Mesenchymal stem cell (in vitro differentiated cells and primary cell): ENCODE results near the gene TMPRSS5.
"Not testable (repeated sequence)": the region's sequence is repeated elsewhere in the genome, so short reads cannot be mapped to it uniquely, and the experiment has no call there.

ENCODE experiments used
- DNase-seq: peaks from one replicate; pipeline ENCODE4 v3.0.0-alpha.2; 2013
- H2AFZ ChIP-seq: one replicate; pipeline ENCODE4 v1.6.1; 2013; ENCODE audit warnings: low read depth, mild to moderate bottlenecking, control low read depth, inconsistent platforms, low read length, moderate library complexity
- H2AK5ac ChIP-seq: 2 replicates; pipeline ENCODE4 v1.6.1; 2013; ENCODE audit warnings: low read length, moderate library complexity, mild to moderate bottlenecking, inconsistent platforms; ENCODE audit not compliant: severe bottlenecking
- H2BK120ac ChIP-seq: one replicate; pipeline ENCODE4 v1.6.1; 2013; ENCODE audit warnings: low read depth, mild to moderate bottlenecking, inconsistent platforms, low read length, moderate library complexity
- H2BK12ac ChIP-seq, 2 experiments: one replicate each; pipeline ENCODE4 v1.6.1; 2013; ENCODE audit warnings: inconsistent platforms in 2 of 2, low read length in 2 of 2, mild to moderate bottlenecking in 2 of 2, moderate library complexity in 2 of 2, control low read depth in 1 of 2
- H2BK15ac ChIP-seq: one replicate; pipeline ENCODE4 v1.6.1; 2013; ENCODE audit warnings: mild to moderate bottlenecking, low read depth, inconsistent platforms; ENCODE audit not compliant: poor library complexity, severe bottlenecking
- H2BK5ac ChIP-seq: 2 replicates; pipeline ENCODE4 v1.6.1; 2013; ENCODE audit warnings: low read depth, mild to moderate bottlenecking, low read length, control low read depth, inconsistent platforms; ENCODE audit not compliant: poor library complexity, severe bottlenecking
- H3K14ac ChIP-seq, 2 experiments: one replicate each; pipeline ENCODE4 v1.6.1; 2013; ENCODE audit warnings: inconsistent platforms in 2 of 2, low read length in 2 of 2, control low read depth in 1 of 2, mild to moderate bottlenecking in 1 of 2, moderate library complexity in 1 of 2
- H3K18ac ChIP-seq, 2 experiments: one replicate each; pipeline ENCODE4 v1.6.1; 2013; ENCODE audit warnings: inconsistent platforms in 2 of 2, low read length in 2 of 2, control low read depth in 1 of 2, low read depth in 1 of 2, mild to moderate bottlenecking in 1 of 2
- H3K23ac ChIP-seq, 2 experiments: one replicate each; pipeline ENCODE4 v1.6.1; 2013; ENCODE audit warnings: inconsistent platforms in 2 of 2, low read length in 2 of 2, mild to moderate bottlenecking in 2 of 2, moderate library complexity in 2 of 2, control low read depth in 1 of 2
- H3K27ac ChIP-seq: 2 replicates; pipeline ENCODE4 v1.5.1; 2013; ENCODE audit warnings: mild to moderate bottlenecking, moderate library complexity, low read length, control low read depth, inconsistent platforms; ENCODE audit not compliant: poor library complexity, severe bottlenecking
- H3K27me3 ChIP-seq, 2 experiments: 2 replicates each; pipeline versions ENCODE4 v1.6.1 to v1.7.0; 2013; ENCODE audit warnings: low read length in 2 of 2, mild to moderate bottlenecking in 2 of 2, moderate library complexity in 2 of 2, control low read depth in 1 of 2, inconsistent platforms in 1 of 2; ENCODE audit not compliant: control insufficient read depth in 1 of 2, insufficient read depth in 1 of 2
- H3K36me3 ChIP-seq, 2 experiments: 2 replicates each; pipeline versions ENCODE4 v1.6.1 to v1.7.0; 2013; ENCODE audit warnings: low read length in 2 of 2, control low read depth in 1 of 2, inconsistent platforms in 1 of 2, low read depth in 1 of 2, mild to moderate bottlenecking in 1 of 2; ENCODE audit not compliant: insufficient read depth in 2 of 2, control insufficient read depth in 1 of 2
- H3K4ac ChIP-seq, 2 experiments: one replicate each; pipeline ENCODE4 v1.6.1; 2013; ENCODE audit warnings: inconsistent platforms in 2 of 2, low read length in 2 of 2, mild to moderate bottlenecking in 2 of 2, moderate library complexity in 2 of 2, control low read depth in 1 of 2, low read depth in 1 of 2
- H3K4me1 ChIP-seq: 2 replicates; pipeline ENCODE4 v1.6.1; 2013; ENCODE audit warnings: low read depth, low read length, control low read depth; ENCODE audit not compliant: control insufficient read depth, insufficient read depth
- H3K4me2 ChIP-seq: 2 replicates; pipeline ENCODE4 v1.6.1; 2013; ENCODE audit warnings: low read length, mild to moderate bottlenecking, inconsistent platforms; ENCODE audit not compliant: poor library complexity, severe bottlenecking
- H3K4me3 ChIP-seq, 2 experiments: 2 replicates each; pipeline versions ENCODE4 v1.5.1 to v1.7.0; 2013; ENCODE audit warnings: low read length in 2 of 2, mild to moderate bottlenecking in 2 of 2, control low read depth in 1 of 2, low read depth in 1 of 2; ENCODE audit not compliant: insufficient read depth in 1 of 2
- H3K79me1 ChIP-seq: replicated peaks from 2 replicates; pipeline ENCODE4 v1.6.1; 2013; ENCODE audit warnings: mild to moderate bottlenecking, control low read depth, low read length, inconsistent platforms; ENCODE audit not compliant: poor library complexity, severe bottlenecking
- H3K9ac ChIP-seq: 2 replicates; pipeline ENCODE4 v1.7.0; 2013; ENCODE audit warnings: mild to moderate bottlenecking, low read length, moderate library complexity
- H3K9me3 ChIP-seq: 2 replicates; pipeline ENCODE4 v1.7.0; 2013; ENCODE audit warnings: mild to moderate bottlenecking, low read length; ENCODE audit not compliant: control insufficient read depth
- H4K8ac ChIP-seq: one replicate; pipeline ENCODE4 v1.6.1; 2013; ENCODE audit warnings: inconsistent platforms, mild to moderate bottlenecking, low read length, moderate library complexity
- H4K91ac ChIP-seq: one replicate; pipeline ENCODE4 v1.6.1; 2013; ENCODE audit warnings: mild to moderate bottlenecking, low read length, inconsistent platforms
- WGBS: methylation state at CpG from one replicate; pipeline ENCODE4 v1.1.7; 2013; ENCODE audit warnings: mixed read lengths; 5-methylcytosine and 5-hydroxymethylcytosine counted together

The TMPRSS5 gene

GRCh38 chr11:113715273-113715672 is 9.2 kb upstream of the TMPRSS5 start:
- peaks cover 9 to 13% of the 10 kb centered on the region in 2 experiments for H3K36me3 ChIP-seq
- H3K4ac ChIP-seq: no peak overlapping the region
- H2BK5ac ChIP-seq: no peak overlapping the region
- no peak overlapping the region for H2AFZ ChIP-seq
- H2AK5ac ChIP-seq: no peak overlapping the region
- H3K14ac ChIP-seq: no peak overlapping the region
- no peak overlapping the region for H2BK120ac ChIP-seq
- peaks cover 7% of the 10 kb centered on the region for H3K9me3 ChIP-seq
- H3K9ac ChIP-seq: no peak overlapping the region
- no peak for DNase-seq
- H2BK12ac ChIP-seq: no peak overlapping the region
- H3K18ac ChIP-seq: no peak overlapping the region
- no peak overlapping the region for H3K27ac ChIP-seq
- H2BK15ac ChIP-seq: no peak overlapping the region
- no peaks in the 10 kb centered on the region for H3K79me1 ChIP-seq
- 88% methylated on average over 1 of the region's 1 CpG for WGBS
- no peak overlapping the region for H4K91ac ChIP-seq
- H3K4me3 ChIP-seq: no peak overlapping the region
- H3K23ac ChIP-seq: no peak overlapping the region
- no peaks in the 10 kb centered on the region for H3K27me3 ChIP-seq
- H4K8ac ChIP-seq: no peak overlapping the region
- no peak overlapping the region for H3K4me2 ChIP-seq
- H3K4me1 ChIP-seq: no peaks in the 10 kb centered on the region

DNA sequence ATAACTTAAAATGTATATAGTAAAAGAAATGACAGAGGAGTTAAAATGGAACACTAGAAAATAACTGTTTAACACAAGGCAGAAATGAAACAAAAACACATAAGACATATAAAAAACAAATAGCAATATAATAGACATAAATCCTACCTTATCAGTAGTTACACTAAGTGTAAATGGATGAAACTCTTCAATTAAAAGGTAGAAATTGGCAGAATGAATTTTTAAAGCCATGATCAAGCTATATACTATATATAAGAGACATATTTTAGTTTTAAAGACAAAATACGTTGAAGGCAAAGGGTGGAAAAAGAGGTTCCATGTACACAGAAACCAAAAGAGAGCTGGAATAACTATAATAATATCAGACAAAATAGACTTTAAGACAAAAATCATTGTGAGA is 4.9 kb upstream of the TMPRSS5 start:
- Histone ChIP-seq H3K4me3 (no peak overlapping the region), H3K79me1 (no peaks in the 10 kb centered on the region), H2AFZ (no peak overlapping the region), H2BK15ac (no peak overlapping the region), H3K18ac (no peak overlapping the region), H2BK5ac (no peak overlapping the region), H4K8ac (no peak overlapping the region), H3K9ac (no peak overlapping the region), H3K4me1 (no peaks in the 10 kb centered on the region), H3K27me3 (no peaks in the 10 kb centered on the region), H2AK5ac (no peak overlapping the region), H3K4ac (no peak overlapping the region), H3K23ac (no peak overlapping the region), H3K36me3 (peaks cover 7 to 9% of the 10 kb centered on the region in 2 experiments), H4K91ac (no peak overlapping the region), H3K9me3 (peaks cover 21% of the 10 kb centered on the region), H3K27ac (no peak overlapping the region), H3K4me2 (no peak overlapping the region), H2BK12ac (no peak overlapping the region), H2BK120ac (no peak overlapping the region), H3K14ac (no peak overlapping the region)
- WGBS: no CpG with 5 or more reads among the region's 1 CpG
- no peak for DNase-seq

GRCh38 chr11:113703551-113703950 is 2.6 kb downstream of the TMPRSS5 start:
- H3K14ac ChIP-seq, H3K36me3 ChIP-seq, H3K4ac ChIP-seq, H3K23ac ChIP-seq, H2BK12ac ChIP-seq, H2BK5ac ChIP-seq, H4K8ac ChIP-seq, H4K91ac ChIP-seq, H2AK5ac ChIP-seq, H3K9me3 ChIP-seq, DNase-seq, H2AFZ ChIP-seq, H3K4me2 ChIP-seq, H3K79me1 ChIP-seq, H3K27me3 ChIP-seq, H2BK120ac ChIP-seq, H3K9ac ChIP-seq, H3K18ac ChIP-seq, H3K4me1 ChIP-seq, H3K27ac ChIP-seq, H2BK15ac ChIP-seq, H3K4me3 ChIP-seq: not testable (repeated sequence)
- no CpG with 5 or more reads among the region's 1 CpG for WGBS

DNA sequence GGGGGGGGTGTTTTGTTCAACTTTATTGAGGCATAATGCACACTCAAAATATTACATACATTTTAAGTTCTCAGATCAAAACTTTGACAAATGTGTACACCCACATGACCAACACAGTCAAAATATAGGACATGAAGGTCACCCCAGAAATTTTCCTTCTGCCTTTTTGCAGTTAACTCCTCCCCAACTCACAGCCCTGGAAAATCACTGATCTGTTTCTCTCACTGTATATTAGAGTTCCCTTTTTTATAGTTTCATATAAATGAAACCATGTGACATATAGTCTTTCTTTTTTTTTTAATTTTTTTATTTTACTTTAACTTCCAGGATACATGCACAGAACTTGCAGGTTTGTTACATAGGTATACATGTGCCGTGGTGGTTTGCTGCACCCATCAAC is 4.6 kb downstream of the TMPRSS5 start:
- no peak overlapping the region for H2AK5ac ChIP-seq
- H2BK5ac ChIP-seq: no peak overlapping the region
- no peak overlapping the region for H3K4me3 ChIP-seq
- no peak overlapping the region for H3K18ac ChIP-seq
- H2BK12ac ChIP-seq: no peak overlapping the region
- H3K27ac ChIP-seq: no peak overlapping the region
- no peak overlapping the region for H3K4me2 ChIP-seq
- no peak overlapping the region for H3K14ac ChIP-seq
- 86% methylated on average over 1 of the region's 1 CpG for WGBS
- H3K36me3 ChIP-seq: no peaks in the 10 kb centered on the region
- H4K91ac ChIP-seq: no peak overlapping the region
- H3K4me1 ChIP-seq: peaks cover 1% of the 10 kb centered on the region
- H2BK120ac ChIP-seq: no peak overlapping the region
- no peak overlapping the region for H2BK15ac ChIP-seq
- no peaks in the 10 kb centered on the region for H3K9me3 ChIP-seq
- no peak overlapping the region for H3K23ac ChIP-seq
- DNase-seq: no peak
- peaks cover 0 to 9% of the 10 kb centered on the region in 2 experiments for H3K27me3 ChIP-seq
- H3K9ac ChIP-seq: no peak overlapping the region
- no peak overlapping the region for H2AFZ ChIP-seq
- H4K8ac ChIP-seq: no peak overlapping the region
- H3K4ac ChIP-seq: no peak overlapping the region
- H3K79me1 ChIP-seq: no peaks in the 10 kb centered on the region
